ENCODE measurements around the gene NPAS3.

DNA sequence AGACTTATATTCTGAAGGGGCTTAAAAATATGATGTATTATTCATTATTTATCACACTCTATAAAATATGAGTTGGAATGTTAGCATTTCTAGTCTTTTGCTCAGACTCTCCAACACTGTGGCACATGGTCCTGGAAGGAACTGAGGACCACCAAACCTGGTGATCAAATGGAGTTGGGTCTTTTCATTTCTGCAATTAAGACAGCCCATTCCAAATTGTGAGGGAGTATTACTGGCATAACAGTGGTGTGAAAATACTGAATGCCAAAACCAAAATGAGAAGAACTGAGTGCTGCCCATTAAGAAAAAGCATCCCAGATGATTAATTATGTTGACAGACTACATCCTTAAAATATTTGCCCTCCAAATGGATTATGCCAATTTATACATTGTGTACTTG is 90.8 kb downstream of the NPAS3 start:
- TF ChIP-seq EZH2 (IDR thresholded peaks at IDR 0.05; ENCODE audit: low read depth, low read length, severe bottlenecking) (no peak), EP300 (IDR thresholded peaks at IDR 0.05; ENCODE audit: borderline replicate concordance in 1 of 2, low read depth in 2 of 2, low read length in 2 of 2) (no peak), FOSL1 (IDR thresholded peaks at IDR 0.05; ENCODE audit: insufficient read depth, low read depth, low read length) (no peak), POLR2AphosphoS5 (IDR thresholded peaks at IDR 0.05; ENCODE audit: low read depth, low read length) (no peak), CREB1 (IDR thresholded peaks at IDR 0.05) (no peak), CTCF (IDR thresholded peaks at IDR 0.05; ENCODE audit: control extremely low read depth in 1 of 3, insufficient read depth in 1 of 3, low read depth in 1 of 3, low read length in 3 of 3) (no peak), NRF1 (IDR thresholded peaks at IDR 0.05; ENCODE audit: low read depth, low read length) (no peak), POLR2A (IDR thresholded peaks at IDR 0.05; ENCODE audit: control extremely low read depth in 1 of 2, low read depth in 2 of 2, low read length in 2 of 2) (no peak), KDM1A (IDR thresholded peaks at IDR 0.05; ENCODE audit: borderline replicate concordance, low read length) (no peak), ATF3 (IDR thresholded peaks at IDR 0.05; ENCODE audit: insufficient read depth, low read depth, low read length) (no peak), GABPA (IDR thresholded peaks at IDR 0.05; ENCODE audit: borderline replicate concordance, insufficient read depth, low read length) (no peak), CEBPB (IDR thresholded peaks at IDR 0.05; ENCODE audit: low read depth, low read length) (no peak), SP1 (IDR thresholded peaks at IDR 0.05; ENCODE audit: low read depth, low read length) (no peak)
- TF ChIP-seq, protein P1, sequence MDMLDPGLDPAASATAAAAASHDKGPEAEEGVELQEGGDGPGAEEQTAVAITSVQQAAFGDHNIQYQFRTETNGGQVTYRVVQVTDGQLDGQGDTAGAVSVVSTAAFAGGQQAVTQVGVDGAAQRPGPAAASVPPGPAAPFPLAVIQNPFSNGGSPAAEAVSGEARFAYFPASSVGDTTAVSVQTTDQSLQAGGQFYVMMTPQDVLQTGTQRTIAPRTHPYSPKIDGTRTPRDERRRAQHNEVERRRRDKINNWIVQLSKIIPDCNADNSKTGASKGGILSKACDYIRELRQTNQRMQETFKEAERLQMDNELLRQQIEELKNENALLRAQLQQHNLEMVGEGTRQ (IDR thresholded peaks at IDR 0.05; ENCODE audit: low read length) = no peak

Data from H1 (cell line).